Fibroblast of lung (primary cell): Measurements from ENCODE around the gene NKX2-1.

Experiments used
- EZH2 ChIP-seq: IDR thresholded peaks from 2 replicates; pipeline ENCODE4 v1.5.1; 2012; ENCODE audit warnings: low read length, control low read depth, mild to moderate bottlenecking; ENCODE audit errors: missing control alignments
- TF ChIP-seq, protein P1 (sequence below), 2 donors: IDR thresholded peaks in 1 of 2; conservative IDR thresholded peaks in 1 of 2; 1 replicate in 1 of 2; 2 replicates in 1 of 2; pipeline ENCODE4 v1.5.1; 2011 to 2012; ENCODE audit warnings: low read length in 2 of 2, control low read depth in 1 of 2, inconsistent platforms in 1 of 2, low read depth in 1 of 2, mild to moderate bottlenecking in 1 of 2

DNA sequence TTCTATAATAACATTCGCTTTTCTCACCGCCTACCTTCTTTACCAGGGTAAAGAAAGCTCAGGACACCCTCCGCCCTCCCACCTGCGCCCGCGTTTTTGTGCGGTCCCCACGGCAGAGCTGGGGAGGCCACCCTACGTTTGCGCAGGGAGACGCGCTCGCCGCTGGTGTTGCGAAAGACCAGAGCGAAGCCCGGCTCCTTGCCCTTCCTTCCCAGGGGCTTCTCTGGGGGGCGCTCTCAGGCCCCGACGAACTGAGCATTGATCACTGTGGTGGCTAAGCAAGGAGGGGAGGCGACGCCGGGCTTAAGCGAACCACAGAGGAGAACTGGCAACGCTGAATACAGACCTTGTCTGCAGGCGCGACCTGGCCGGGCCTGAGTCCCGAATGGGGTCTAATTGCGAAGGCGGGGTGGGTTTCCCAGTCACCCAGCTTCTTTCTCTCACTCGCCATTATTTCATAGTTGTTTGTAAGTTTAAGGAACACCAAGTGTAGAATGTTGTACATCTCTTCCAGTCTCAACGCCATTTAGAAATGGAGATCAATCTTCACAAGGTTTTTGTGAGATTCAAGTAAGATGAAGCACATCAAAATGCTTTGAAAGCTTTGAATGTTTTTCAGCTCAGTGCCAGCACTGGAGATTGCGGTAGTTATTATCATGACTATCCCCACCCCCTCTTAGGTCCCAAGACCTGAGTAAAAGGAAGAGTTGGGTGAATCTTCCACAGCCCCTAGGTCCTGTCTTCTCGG lies 1.7 kb upstream of the NKX2-1 start:
- TF ChIP-seq, protein P1, sequence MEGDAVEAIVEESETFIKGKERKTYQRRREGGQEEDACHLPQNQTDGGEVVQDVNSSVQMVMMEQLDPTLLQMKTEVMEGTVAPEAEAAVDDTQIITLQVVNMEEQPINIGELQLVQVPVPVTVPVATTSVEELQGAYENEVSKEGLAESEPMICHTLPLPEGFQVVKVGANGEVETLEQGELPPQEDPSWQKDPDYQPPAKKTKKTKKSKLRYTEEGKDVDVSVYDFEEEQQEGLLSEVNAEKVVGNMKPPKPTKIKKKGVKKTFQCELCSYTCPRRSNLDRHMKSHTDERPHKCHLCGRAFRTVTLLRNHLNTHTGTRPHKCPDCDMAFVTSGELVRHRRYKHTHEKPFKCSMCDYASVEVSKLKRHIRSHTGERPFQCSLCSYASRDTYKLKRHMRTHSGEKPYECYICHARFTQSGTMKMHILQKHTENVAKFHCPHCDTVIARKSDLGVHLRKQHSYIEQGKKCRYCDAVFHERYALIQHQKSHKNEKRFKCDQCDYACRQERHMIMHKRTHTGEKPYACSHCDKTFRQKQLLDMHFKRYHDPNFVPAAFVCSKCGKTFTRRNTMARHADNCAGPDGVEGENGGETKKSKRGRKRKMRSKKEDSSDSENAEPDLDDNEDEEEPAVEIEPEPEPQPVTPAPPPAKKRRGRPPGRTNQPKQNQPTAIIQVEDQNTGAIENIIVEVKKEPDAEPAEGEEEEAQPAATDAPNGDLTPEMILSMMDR (conservative IDR thresholded peaks at IDR 0.05 in 1 of 2, IDR thresholded peaks at IDR 0.05 in 1 of 2; ENCODE audit: low read depth in 1 of 2, low read length in 2 of 2), result no peak
- TF ChIP-seq EZH2, result peak; percentile 48
